Measurements from ENCODE around the gene CXorf66. TPM values are rescaled to one million over a fixed set of nuclear protein-coding genes. Genes with fewer than 3 reads are reported as not detected.
A peak's percentile ranks its signal among the peaks of the same experiment; 100 is the strongest.
"Not testable (repeated sequence)": the region's sequence is repeated elsewhere in the genome, so short reads cannot be mapped to it uniquely, and the experiment has no call there.

CXorf66 gene
- total RNA-seq, 1 donor from 2014 or later, result not detected

GRCh38 chrX:139929876-139930275, 35.4 kb downstream of the CXorf66 start:
- no peak for DNase-seq (ENCODE audit: low read depth in 2 of 2)

- DNase-seq (ENCODE audit: low read depth in 2 of 2), result peak; percentile 89 to 90
Measured at GRCh38 chrX:139924696-139925095, 40.6 kb downstream of the CXorf66 start.

GRCh38 chrX:139924069-139924695, 41.1 kb downstream of the CXorf66 start:
- DNase-seq (ENCODE audit: low read depth in 2 of 2), result peak; percentile 62 to 63

GRCh38 chrX:139921142-139921541, 44.2 kb downstream of the CXorf66 start:
- not testable (repeated sequence) for DNase-seq (ENCODE audit: low read depth in 2 of 2)

GRCh38 chrX:139920316-139920715, 45.0 kb downstream of the CXorf66 start:
- no peak for DNase-seq (ENCODE audit: low read depth in 2 of 2)

GRCh38 chrX:139914421-139914820, 50.9 kb downstream of the CXorf66 start:
- no peak for DNase-seq (ENCODE audit: low read depth in 2 of 2)

- DNase-seq (ENCODE audit: low read depth in 2 of 2), result no peak
Measured at GRCh38 chrX:139909712-139910111, 55.6 kb downstream of the CXorf66 start.

GRCh38 chrX:139907078-139907477, 58.2 kb downstream of the CXorf66 start:
- no peak for DNase-seq (ENCODE audit: low read depth in 2 of 2)

GRCh38 chrX:139905743-139906142, 59.6 kb downstream of the CXorf66 start:
- DNase-seq (ENCODE audit: low read depth in 2 of 2), result no peak

Other genes with a start within 250 kb of the CXorf66 start
- gene ATP11C, start 32.5 kb downstream of the CXorf66 start, total RNA-seq, result 66.6 and 78.1 TPM in 2 replicates